Smooth muscle cell (in vitro differentiated cells): ENCODE measurements around the gene ABCA4. TPM values are rescaled to one million over a fixed set of nuclear protein-coding genes. Genes with fewer than 3 reads are reported as not detected.
A peak's percentile ranks its signal among the peaks of the same experiment; 100 is the strongest.

Experiments
- DNase-seq: peaks from one replicate; lab custom pipeline; 2025; ENCODE audit not compliant: unreplicated experiment; lab: John Stamatoyannopoulos, UW
- H2AFZ ChIP-seq: fragments of 200-600 bp; sonication (generic); 2 replicates; pipeline ENCODE4 v1.6.0; 2016; ENCODE audit warnings: antibody characterized with exemption, low read depth, mild to moderate bottlenecking
- H3F3A ChIP-seq: fragments of 200-600 bp; sonication (generic); 2 replicates; pipeline ENCODE4 v1.6.0; 2017; ENCODE audit warnings: antibody characterized with exemption, low read depth
- H3K27ac ChIP-seq: fragments of 200-600 bp; sonication (generic); 2 replicates; pipeline ENCODE4 v1.5.1; 2016; ENCODE audit warnings: low read depth, mild to moderate bottlenecking
- H3K27me3 ChIP-seq: fragments of 200-600 bp; sonication (generic); 2 replicates; pipeline ENCODE4 v1.6.1; 2016; ENCODE audit warnings: low read depth, mild to moderate bottlenecking
- H3K36me3 ChIP-seq: fragments of 200-600 bp; sonication (generic); 2 replicates; pipeline ENCODE4 v1.5.1; 2016; ENCODE audit warnings: low read depth
- H3K4me1 ChIP-seq: fragments of 200-600 bp; sonication (generic); 2 replicates; pipeline ENCODE4 v1.5.1; 2016; ENCODE audit warnings: low read depth
- H3K4me2 ChIP-seq: fragments of 200-600 bp; sonication (generic); 2 replicates; pipeline ENCODE4 v1.6.0; 2016; ENCODE audit warnings: mild to moderate bottlenecking
- H3K4me3 ChIP-seq: fragments of 200-600 bp; sonication (generic); 2 replicates; pipeline ENCODE4 v1.5.1; 2016; ENCODE audit warnings: mild to moderate bottlenecking
- H3K79me2 ChIP-seq: fragments of 200-600 bp; sonication (generic); 2 replicates; pipeline ENCODE4 v1.6.0; 2016; ENCODE audit warnings: low read depth, mild to moderate bottlenecking
- H3K9ac ChIP-seq: fragments of 200-600 bp; sonication (generic); 2 replicates; pipeline ENCODE4 v1.6.0; 2016; ENCODE audit warnings: low read depth
- H3K9me3 ChIP-seq: fragments of 200-600 bp; sonication (generic); replicated peaks from 2 replicates; pipeline ENCODE4 v1.5.1; 2016; ENCODE audit warnings: low read depth
- H4K20me1 ChIP-seq: fragments of 200-600 bp; sonication (generic); 2 replicates; pipeline ENCODE4 v1.6.0; 2016; ENCODE audit warnings: low read depth
- WGBS: methylation state at CpG from one replicate; pipeline ENCODE4 v1.1.7; 2016; ENCODE audit warnings: low lambda C conversion rate; 5-methylcytosine and 5-hydroxymethylcytosine counted together
- polyA plus RNA-seq: library from polyadenylated mRNA; unstranded; fragments of >200 nt; fragmentation: Nextera tagmentation; extraction: Ambion mirVana; gene quantifications from 2 replicates; pipeline ENCODE4 v1.2.1, GENCODE V29; 2016
- total RNA-seq: library from RNA; depleted of rRNA; stranded (reverse); fragments of >200 nt; gene quantifications from 2 replicates; pipeline ENCODE4 v1.2.3, GENCODE V29; 2014
- TF ChIP-seq, protein P1 (sequence below): fragments of 200-600 bp; sonication (generic); IDR thresholded peaks from 2 replicates; pipeline ENCODE4 v1.5.1; 2017; ENCODE audit warnings: borderline replicate concordance, mild to moderate bottlenecking, antibody characterized with exemption; ENCODE audit not compliant: insufficient read depth, poor library complexity, severe bottlenecking

The ABCA4 gene
- total and polyA plus RNA-seq, 2 experiments from 2014 or later = 0.46 to 0.99 TPM

GRCh38 chr1:94105957-94106529 lies 14.9 kb downstream of the ABCA4 start:
- H3F3A ChIP-seq = peaks cover 12% of the 10 kb centered on the region
- DNase-seq = no peak
- H3K27me3 ChIP-seq = no peaks in the 10 kb centered on the region
- no peak overlapping the region for H3K9ac ChIP-seq
- H3K79me2 ChIP-seq = no peaks in the 10 kb centered on the region
- no peaks in the 10 kb centered on the region for H3K9me3 ChIP-seq
- H4K20me1 ChIP-seq = no peaks in the 10 kb centered on the region
- WGBS = 61% methylated on average over 9 of the region's 9 CpGs
- H3K27ac ChIP-seq = peak overlapping the region; percentile 82
- H3K4me1 ChIP-seq = peaks cover 18% of the 10 kb centered on the region
- H3K4me3 ChIP-seq = no peak overlapping the region
- H3K4me2 ChIP-seq = peak overlapping the region; percentile 70
- TF ChIP-seq, protein P1, sequence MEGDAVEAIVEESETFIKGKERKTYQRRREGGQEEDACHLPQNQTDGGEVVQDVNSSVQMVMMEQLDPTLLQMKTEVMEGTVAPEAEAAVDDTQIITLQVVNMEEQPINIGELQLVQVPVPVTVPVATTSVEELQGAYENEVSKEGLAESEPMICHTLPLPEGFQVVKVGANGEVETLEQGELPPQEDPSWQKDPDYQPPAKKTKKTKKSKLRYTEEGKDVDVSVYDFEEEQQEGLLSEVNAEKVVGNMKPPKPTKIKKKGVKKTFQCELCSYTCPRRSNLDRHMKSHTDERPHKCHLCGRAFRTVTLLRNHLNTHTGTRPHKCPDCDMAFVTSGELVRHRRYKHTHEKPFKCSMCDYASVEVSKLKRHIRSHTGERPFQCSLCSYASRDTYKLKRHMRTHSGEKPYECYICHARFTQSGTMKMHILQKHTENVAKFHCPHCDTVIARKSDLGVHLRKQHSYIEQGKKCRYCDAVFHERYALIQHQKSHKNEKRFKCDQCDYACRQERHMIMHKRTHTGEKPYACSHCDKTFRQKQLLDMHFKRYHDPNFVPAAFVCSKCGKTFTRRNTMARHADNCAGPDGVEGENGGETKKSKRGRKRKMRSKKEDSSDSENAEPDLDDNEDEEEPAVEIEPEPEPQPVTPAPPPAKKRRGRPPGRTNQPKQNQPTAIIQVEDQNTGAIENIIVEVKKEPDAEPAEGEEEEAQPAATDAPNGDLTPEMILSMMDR = no peak
- H3K36me3 ChIP-seq = no peaks in the 10 kb centered on the region
- H2AFZ ChIP-seq = no peak overlapping the region

DNA sequence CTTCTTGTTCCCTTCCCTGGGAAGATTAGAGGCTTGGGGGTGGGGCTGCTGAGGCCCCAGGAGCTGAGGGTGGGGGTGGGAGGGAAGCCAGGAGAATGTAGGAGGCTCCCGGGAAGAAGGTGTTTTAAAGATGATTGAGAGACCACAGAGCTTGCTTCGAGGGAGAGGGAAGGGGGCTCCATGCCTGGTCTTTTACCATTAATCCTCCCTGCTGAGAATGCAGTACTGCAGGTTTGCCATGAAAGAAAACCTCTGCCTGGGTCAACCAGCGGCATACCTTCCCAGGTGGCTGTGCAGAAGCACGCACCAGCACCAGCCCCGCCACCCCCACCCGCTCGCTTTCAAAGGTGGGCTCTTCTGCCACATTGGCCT lies 15.4 kb downstream of the ABCA4 start:
- peaks cover 18% of the 10 kb centered on the region for H3K4me1 ChIP-seq
- H3K36me3 ChIP-seq = no peaks in the 10 kb centered on the region
- H4K20me1 ChIP-seq = no peaks in the 10 kb centered on the region
- H3K4me3 ChIP-seq = no peak overlapping the region
- no peak overlapping the region for H2AFZ ChIP-seq
- peak overlapping the region; percentile 70 for H3K4me2 ChIP-seq
- H3K9ac ChIP-seq = no peak overlapping the region
- no peaks in the 10 kb centered on the region for H3K27me3 ChIP-seq
- peak overlapping the region; percentile 82 for H3K27ac ChIP-seq
- H3K79me2 ChIP-seq = no peaks in the 10 kb centered on the region
- 60% methylated on average over 7 of the region's 7 CpGs for WGBS
- H3F3A ChIP-seq = peaks cover 14% of the 10 kb centered on the region
- no peak for DNase-seq
- TF ChIP-seq, protein P1 = no peak
- no peaks in the 10 kb centered on the region for H3K9me3 ChIP-seq

GRCh38 chr1:94104776-94105580 lies 16.0 kb downstream of the ABCA4 start:
- Histone ChIP-seq H3K27me3 (no peaks in the 10 kb centered on the region), H3K36me3 (no peaks in the 10 kb centered on the region), H2AFZ (no peak overlapping the region), H3K27ac (peak overlapping the region; percentile 82), H3K4me3 (no peak overlapping the region), H3K79me2 (no peaks in the 10 kb centered on the region), H4K20me1 (no peaks in the 10 kb centered on the region), H3K4me2 (peak overlapping the region; percentile 70), H3K9me3 (no peaks in the 10 kb centered on the region), H3K4me1 (peaks cover 18% of the 10 kb centered on the region), H3F3A (peaks cover 20% of the 10 kb centered on the region), H3K9ac (no peak overlapping the region)
- 79% methylated on average over 10 of the region's 10 CpGs for WGBS
- TF ChIP-seq, protein P1 = no peak
- no peak for DNase-seq
